HG02623 (cell line): ENCODE results near the gene TLE3.

Experiments
- ATAC-seq: cut with Tn5 transposase; IDR thresholded peaks from one replicate; pipeline ENCODE4 v1.9.1; 2021; ENCODE audit warnings: moderate library complexity; ENCODE audit not compliant: unreplicated experiment

The TLE3 gene

DNA sequence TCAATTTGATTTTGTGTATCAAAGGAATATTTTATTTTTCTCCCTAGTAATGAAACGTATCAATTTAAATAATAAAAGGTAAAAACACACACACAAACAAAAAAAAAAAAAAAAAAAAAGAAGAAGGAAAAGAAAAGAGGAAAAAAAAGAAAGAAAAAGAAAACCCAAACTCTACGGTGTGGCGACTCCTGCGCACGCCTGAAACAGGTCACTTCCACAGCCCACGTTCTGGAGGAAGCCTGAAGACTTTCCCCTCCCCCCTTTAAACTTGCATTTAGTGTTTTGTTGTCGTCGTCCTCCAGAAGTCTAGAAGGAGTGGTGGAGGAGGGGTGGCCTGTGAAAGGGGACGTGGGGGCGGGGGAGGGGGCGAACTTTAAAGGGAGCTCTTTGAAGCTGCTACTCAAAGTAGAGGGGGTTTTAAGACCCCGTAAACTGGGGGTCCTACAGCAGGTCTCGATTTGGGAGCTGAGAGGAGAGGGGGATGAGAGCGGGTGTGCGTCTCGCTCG lies 2.3 kb upstream of the TLE3 start:
- no peak for ATAC-seq

DNA sequence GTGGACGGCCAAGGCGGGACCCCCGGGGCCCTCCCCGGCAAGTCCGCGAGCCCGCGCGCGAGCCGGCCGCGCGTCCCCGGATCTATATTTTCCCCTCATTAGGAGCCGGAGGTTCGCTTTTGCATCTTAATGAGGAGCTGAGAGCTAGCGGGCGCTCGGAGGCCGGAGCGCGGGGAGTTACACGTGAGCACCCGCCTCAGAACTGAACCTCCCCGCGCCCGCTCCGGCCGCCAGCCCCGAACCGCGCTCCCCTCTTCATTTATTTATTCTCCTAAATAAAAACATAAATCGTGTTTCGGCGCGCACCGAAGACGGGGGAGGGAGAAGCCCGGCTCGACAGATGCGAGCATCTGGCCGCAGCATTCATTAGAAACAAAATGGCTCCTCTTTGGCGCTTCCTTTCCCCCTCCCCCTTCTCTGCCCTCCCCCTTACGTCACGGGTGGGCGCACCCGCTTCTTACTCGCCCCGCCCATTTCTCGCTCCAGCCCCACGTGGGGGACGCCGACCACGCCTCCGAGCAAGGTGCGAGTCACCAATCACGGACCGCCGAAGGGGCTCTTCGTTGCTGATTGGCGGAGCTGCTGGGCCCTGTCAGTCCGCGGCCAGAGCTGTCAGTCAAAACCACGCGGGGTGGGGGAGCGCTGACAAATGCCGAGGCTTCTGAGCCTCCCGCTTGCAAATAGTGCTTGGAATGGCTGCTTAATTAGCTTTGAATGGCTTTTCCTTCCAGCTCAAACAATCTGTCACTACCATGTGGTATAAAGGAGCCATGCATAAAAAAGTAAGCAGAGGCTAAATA lies 1.6 kb upstream of the TLE3 start:
- peak; percentile 57 for ATAC-seq

DNA sequence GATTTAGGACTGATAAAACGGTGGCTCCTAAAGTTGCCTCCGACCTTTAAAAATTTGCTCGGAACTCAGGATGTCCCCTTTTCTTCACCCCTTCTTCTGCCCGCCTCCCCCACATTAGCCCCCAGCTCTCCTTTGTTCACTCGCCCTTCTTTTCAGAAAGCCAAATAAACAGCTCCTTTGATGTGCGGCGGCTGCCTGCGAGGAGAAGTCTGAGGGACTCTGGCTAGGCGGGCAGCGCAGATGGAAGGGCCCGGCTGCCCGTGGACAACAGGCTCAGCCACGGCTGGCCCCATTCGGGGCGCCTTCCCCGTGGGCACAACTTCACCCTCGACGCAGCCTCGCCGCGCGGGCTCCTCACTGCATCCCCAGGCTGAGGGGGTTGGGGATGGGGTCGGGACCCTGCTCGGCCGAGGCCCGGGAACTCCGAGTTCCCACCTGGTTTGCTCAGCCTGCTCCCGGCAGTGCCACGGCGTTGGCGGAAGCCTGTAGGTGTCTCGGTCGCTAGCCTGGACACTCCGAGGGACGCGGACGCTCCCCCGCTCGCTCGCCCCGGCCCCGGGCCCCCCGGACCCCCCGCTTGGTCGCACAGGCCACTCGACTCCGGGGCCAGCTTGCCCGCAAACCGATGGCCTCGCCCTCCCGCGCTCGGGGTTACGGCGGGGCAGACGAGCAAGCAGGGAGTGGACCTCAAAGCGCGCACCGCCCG lies 897 bp upstream of the TLE3 start:
- no peak for ATAC-seq

DNA sequence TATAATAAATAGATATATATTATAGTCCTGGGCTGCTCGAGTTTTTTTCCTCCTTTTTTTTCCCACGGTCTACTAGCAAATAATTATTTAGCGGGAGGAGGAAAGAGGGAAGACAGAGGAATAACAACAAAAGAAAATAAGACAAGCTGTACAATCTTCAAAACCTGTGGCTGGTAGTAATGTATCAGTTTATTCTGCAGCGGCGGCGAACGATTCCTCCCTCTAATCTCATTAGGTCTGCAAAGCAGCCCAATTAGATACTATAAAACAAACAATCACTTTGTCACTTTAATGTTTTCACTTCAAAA lies 390 bp upstream of the TLE3 start:
- ATAC-seq: no peak

DNA sequence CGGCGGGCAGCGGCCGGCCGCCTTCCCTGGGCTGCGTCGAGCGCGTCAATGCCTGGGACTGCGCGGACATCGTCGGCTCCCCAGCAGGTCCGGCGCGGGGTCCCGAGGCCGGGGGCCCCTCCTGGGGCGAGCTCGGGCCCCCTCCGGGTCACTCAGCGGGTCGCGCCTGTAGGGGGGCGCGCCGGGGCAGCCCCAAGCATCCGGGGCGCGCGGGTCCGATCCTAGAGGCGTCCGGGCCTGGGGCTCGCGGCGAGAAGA lies 725 bp downstream of the TLE3 start:
- ATAC-seq: no peak

DNA sequence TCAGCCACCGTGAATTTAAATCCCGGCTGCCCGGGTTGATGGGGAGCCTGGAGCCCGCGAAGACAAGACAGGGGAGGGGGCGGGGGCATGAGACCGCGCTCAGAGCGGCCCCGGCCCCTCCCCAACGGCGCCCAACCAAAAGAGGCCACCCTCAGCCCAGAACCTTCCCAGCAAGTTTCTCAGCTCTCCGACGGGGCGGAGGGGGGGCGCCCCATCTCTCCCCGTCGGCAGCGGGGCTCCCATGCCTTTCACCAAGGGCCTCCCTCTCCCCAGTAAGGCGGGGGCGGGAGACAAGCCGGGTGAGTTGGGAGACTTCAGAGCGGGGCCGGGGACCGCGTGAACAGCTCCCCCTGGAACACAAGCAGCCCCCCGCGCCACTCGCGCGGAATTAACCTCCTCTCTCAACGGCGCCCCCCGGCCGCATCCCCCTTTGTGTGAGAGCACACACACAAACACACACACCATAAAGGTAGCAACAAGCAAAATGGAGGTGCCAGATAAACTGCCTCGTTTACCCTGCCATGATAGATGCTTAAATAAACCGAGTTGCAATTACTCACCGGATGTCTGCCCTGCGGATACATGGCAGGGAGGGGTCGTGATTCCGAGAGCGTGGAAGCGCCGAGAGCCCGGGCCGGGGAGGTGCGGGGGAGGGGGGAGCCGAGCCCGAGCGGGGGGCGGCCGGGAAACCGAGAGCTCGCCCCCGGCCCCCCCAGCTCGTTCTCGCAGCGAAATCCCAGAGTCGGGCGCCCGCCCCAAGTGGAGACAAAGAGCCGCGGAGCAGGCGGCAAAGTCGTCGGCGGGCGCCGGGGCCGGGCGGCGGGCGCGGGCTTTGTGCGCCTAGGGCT lies 1.3 kb downstream of the TLE3 start:
- no peak for ATAC-seq

DNA sequence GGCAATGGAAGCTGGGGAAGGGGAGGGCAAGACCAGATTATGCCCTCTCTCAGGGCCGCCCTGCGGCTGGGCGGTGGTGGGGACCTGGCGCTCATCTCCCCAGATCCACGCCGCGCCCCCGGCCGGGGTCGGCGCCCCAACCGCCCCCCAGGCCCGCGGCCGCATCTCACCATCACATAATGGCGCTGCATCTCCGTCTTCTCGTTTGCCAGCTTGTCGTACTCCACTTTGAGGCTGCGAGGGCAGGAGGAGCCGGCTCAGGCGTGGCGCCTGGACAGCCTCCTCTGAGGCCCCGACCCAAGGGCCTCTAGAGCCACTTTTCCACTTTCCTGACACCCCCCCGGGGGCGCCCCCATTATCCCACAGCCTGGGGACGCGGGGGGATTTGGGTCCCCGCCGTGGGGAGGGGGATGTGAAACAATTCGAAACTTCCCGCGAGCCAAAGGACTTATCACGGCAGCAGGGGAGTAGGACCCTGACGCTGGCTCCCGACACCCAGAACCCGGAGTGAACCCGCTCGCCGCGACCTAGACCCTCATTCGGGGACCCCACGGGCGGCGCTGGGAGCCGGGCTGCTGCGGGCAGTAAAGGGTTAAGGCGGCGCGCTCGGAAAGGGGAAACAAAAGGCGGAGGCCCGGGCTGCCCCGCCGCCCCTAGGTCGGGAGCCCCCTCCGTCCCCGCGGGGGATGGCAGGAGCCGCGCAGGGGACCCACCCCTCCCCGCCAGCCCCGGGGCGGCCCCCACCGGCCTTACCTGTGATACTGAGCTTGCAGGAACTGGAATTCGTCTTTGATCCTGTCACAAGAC lies 2.1 kb downstream of the TLE3 start:
- ATAC-seq: no peak

GRCh38 chr15:70094690-70095311 lies 2.9 kb downstream of the TLE3 start:
- no peak for ATAC-seq

GRCh38 chr15:70093481-70094319 lies 4.0 kb downstream of the TLE3 start:
- no peak for ATAC-seq

GRCh38 chr15:70093070-70093469 lies 4.6 kb downstream of the TLE3 start:
- no peak for ATAC-seq

GRCh38 chr15:70092464-70093027 lies 5.2 kb downstream of the TLE3 start:
- ATAC-seq: no peak

- ATAC-seq: no peak
Observed at GRCh38 chr15:70091726-70092463, 5.8 kb downstream of the TLE3 start.

DNA sequence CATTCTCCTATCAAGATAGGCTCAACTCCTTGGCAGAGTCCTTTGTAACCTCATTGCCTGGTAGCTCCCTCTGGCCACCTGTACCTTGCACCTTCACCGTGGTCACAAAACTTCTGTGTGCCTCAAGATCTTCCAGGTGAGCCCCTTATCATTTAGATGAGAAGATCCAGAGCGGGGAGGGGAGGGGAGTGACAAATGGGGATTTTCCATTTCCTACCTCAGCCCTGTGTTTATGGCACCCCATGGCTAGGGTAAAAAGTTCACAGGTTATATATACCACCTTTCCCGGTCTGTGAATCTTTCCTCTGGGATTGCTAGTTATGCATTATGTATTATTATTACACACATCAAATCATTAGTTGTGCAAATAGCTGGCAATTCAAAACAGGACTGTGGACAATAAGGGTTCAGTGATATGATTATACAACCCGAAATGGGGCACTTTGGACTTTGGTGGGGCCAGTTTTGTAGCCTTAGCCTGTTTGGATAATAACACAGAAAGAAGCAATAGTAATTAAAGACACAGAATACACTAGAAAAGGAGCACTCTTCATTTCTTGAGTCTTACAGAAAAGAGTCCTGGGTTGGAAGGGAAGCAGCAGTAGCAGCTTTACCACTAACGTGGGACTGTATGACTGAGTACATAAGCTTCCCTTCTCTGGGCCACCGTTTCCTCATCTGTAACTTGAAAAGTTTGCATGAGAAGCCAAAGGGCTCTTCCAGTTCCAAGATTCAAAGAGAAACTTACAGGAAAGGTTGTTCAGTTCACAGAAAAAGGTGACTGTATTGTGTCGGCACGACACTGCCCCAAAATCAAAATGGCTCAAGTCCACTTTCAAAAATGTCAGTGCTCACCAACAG lies 7.1 kb downstream of the TLE3 start:
- ATAC-seq: no peak

- no peak for ATAC-seq
Observed at GRCh38 chr15:70089692-70089971, 8.1 kb downstream of the TLE3 start.

DNA sequence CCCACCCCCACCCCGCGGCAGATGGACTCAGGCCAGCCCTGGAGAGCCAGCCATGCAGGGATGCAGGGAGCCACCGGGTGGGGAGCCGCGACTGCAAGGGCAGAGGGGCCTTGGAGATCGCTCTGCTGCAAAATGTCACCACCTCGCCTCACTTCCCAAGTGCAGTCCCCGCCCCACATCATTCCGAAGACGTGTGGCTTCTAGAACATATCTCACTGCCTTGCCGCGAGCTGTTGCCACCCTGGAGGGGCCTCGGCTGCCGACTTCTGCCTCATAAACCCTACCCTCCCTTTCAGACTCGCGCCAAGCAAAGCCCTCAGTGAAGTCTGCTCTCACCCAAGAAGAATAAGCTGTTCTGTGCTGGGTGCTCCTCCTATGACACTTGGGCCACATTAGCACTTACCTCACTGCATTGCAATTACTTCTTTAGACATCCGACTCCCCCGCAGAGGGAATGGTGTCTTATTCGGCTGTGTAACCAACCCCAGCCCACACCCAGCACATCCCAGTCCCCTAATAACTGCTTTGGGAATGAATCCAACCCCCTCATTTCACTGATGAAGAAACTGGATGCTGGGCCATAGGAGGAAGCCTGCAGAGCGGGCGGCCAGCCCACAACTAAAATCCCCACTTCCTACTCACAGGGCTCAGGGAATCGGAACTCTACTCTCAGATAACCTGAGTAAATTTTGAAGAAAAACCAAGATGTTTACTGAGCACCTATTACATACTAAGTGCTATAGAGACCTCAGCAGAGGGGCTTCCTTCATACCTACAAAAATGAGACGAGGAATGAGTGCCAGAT lies 8.6 kb downstream of the TLE3 start:
- ATAC-seq: no peak

DNA sequence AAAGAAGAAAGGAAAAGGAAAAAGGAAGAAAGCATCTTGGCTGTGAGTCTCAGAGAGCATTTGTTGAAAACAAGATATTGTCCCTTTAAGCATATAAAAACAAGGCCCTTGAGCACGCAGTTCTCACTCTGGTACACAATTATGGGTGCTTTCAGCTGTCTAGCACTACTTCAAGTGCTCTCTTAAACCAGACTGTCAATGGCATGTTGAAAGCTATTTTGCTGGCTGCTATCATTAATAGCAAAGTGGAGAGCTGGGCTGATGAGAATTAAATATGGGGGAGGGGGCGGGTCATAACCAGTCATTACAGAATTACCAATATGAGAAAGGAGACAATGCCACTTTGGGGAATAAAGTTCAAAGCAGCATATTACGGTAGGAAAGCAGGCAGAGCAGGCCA lies 9.3 kb downstream of the TLE3 start:
- ATAC-seq: no peak

GRCh38 chr15:70087708-70088352 lies 9.9 kb downstream of the TLE3 start:
- no peak for ATAC-seq
